Activated CD4-positive, alpha-beta T cell treated with anti-CD3 and anti-CD28 coated beads, Interleukin-2, amount 50 U/mL, for 16 hours (primary cell): Measurements from ENCODE around the gene AGA.

ENCODE experiments used
- DNase-seq: peaks from one replicate; pipeline ENCODE4 v3.0.0-alpha.2; 2020

Gene AGA

DNA sequence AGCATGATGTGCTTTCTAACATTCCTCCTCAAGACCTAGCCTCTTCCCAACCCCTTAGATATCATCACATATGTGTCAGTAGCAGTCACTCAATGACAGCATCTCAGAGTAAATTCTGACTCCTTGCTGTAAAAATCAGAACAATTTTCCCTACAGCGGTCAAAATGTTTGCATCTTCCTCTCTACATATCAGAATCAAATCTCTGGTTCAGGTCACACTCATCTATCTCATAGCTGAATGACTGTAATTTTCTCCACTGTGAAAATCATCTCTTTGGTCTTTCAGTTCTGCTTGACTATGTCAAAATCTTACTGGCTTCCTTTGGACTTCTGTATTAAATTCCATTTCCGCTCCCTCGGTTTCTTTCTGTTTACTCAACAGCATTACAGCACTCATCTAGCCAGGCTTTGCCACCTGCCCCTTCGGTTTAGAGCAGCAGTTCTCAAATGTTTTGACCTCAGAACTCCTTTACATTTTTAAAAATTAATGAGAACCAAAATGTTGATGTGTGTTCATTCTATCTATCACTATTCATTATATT is 57.3 kb downstream of the AGA start:
- no peak for DNase-seq

DNA sequence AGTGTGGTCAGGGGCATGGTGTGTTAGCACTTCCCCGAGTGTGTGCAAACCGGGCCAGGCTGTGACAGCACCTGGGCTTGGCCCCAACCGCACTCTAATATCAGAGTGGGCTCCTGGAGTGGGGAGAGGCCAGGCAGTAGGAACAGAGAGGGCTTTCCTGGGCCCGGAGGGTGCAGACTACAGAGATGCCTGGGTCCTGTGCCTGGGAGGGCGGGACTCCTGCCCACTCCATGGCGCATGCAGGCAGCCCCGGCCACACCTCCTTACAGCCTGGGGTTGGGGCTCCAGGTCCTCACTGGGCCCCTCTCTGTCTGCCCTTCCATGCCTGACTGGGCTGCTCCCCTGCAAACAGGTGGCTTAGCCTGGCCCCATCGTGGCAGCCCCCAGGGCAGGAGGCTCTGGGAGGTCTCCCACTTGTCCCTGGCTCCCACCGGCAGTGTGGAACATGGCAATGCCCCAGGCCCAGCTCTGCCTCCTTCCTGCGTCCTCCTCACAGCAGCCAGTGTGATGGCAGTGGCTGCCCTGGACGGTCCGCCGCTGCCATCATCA is 60.4 kb downstream of the AGA start:
- DNase-seq: no peak
